Stimulated activated CD8-positive, alpha-beta memory T cell treated with anti-CD3 and anti-CD28 coated beads, Interleukin-15, amount 100 ng/mL, for 48 hours (primary cell): Measurements from ENCODE around the gene GTPBP6.
"Not testable (repeated sequence)": the region's sequence is repeated elsewhere in the genome, so short reads cannot be mapped to it uniquely, and the experiment has no call there.

Experiments used
- DNase-seq, 2 donors: peaks; one replicate each; pipeline ENCODE4 v3.0.0-alpha.2; 2020; ENCODE audit warnings: low read depth in 2 of 2

Gene GTPBP6

DNA sequence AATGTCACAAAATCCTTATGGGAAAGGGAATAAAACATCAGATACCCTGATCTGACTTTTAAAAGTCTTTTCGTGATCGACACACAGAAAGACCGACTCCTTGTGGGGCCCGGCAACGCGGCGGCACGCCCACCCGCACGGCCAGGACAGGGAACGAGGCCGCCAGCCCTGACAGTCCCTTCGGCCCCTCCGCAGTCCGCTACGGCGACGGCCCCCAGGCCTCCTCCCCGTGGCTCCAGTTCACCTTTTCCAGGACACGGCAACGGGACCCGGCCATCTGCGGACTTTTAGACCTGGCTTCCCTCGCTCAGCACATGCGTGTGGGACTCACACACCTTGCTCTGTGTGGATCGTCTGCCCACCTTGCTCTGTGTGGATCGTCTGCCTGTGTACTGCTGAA is 33.6 kb upstream of the GTPBP6 start:
- DNase-seq = no peak

GRCh38 chrX:351736-352135 is 33.1 kb upstream of the GTPBP6 start:
- DNase-seq = no peak

GRCh38 chrX:351324-351641 is 32.7 kb upstream of the GTPBP6 start:
- DNase-seq = not testable (repeated sequence)

- no peak for DNase-seq
Measured at GRCh38 chrX:350534-351323, 32.1 kb upstream of the GTPBP6 start.

GRCh38 chrX:350148-350533 is 31.5 kb upstream of the GTPBP6 start:
- DNase-seq = no peak

DNA sequence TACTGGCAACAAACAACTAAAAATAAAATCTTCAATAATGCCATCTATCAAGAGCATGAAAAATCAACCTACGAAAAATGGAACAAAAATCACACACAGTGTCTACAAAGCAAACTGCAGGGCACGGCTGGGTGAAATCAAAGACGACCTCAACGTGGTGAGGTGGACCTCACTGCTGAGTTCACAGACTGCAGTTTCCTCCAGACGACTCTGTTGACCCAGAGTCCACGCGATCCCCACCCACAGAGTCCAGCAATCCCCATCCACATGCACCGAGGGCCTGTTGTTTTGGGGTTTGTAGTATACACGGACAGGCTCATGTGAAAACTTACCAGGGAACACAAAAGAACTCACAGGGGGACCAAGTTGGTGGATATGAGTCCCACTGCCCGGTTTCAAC is 31.1 kb upstream of the GTPBP6 start:
- DNase-seq = no peak

GRCh38 chrX:349196-349595 is 30.6 kb upstream of the GTPBP6 start:
- no peak for DNase-seq

GRCh38 chrX:348461-349117 is 30.0 kb upstream of the GTPBP6 start:
- DNase-seq = no peak

DNA sequence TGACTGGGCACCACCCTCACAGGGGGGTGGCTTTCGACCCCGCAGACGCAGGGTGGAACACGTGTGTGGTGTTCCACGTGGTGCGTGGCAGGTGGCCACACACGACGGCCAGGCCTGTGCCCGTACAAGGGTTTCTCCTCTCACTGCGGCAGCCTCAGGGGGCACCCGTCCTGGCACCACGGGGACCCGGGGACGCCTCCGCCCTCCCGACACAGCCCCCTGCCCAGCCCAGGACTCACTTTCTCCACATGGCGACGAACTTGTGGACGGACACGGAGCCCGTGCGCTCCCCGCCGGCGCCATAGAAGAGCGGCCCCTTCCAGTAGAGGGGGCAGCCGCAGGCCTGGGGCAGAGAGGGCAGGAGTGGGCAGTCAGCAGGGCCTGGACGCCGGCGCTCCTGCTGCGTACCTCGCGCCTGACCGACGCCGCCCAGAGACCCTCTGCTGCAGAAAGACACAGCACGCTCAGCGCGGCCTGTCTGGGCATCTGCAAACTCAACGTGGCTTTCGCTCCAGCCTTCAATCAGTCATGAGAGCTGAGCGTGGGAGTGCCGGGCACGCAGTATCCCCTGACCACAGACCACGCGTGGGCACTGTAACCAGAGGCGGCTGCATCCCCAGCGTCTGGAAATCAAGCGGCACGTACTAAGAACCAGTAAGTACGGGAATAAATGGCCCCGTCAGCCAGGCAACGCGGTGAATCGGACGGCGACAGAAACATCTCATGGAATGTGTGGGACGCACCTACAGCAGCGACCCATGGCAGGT is 28.9 kb upstream of the GTPBP6 start:
- no peak for DNase-seq

DNA sequence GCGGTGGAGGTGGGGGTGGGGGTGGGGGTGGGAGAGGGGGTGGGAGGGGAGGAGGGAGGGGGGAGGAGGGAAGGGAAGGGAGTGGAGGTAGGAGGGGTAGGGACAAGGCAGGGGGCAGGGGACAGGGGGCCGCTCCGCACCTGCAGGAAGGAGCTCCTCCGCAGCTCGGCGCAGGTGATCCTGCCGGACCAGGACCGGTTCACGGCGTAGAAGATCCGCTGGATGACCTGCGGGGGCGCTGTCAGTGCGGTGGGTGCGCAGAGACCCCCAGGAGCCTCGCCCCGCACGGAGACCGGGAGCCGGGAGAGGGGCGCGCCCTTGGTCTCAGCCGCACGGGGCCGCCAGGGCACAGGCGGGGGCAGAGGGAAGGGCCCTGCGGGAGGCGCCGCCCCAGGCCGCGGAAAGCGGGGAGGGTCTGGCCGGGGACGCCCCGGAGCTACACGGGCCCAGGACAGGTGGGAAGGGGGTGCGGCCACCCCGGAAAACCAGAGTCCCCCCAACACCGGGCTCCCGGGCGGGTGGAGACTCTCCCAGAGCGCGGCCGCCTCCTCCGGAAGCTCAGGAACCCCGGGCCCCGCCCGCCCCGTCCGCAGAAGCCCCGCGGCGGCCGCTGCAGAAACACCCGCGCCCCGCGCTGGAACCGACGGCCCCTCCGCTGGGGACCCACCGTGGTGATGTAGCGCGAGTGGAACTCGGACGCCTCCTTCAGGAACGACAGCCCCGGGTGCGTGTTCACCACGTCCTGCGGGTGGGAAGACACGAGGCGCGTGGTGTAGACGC is 27.6 kb upstream of the GTPBP6 start:
- no peak for DNase-seq

DNA sequence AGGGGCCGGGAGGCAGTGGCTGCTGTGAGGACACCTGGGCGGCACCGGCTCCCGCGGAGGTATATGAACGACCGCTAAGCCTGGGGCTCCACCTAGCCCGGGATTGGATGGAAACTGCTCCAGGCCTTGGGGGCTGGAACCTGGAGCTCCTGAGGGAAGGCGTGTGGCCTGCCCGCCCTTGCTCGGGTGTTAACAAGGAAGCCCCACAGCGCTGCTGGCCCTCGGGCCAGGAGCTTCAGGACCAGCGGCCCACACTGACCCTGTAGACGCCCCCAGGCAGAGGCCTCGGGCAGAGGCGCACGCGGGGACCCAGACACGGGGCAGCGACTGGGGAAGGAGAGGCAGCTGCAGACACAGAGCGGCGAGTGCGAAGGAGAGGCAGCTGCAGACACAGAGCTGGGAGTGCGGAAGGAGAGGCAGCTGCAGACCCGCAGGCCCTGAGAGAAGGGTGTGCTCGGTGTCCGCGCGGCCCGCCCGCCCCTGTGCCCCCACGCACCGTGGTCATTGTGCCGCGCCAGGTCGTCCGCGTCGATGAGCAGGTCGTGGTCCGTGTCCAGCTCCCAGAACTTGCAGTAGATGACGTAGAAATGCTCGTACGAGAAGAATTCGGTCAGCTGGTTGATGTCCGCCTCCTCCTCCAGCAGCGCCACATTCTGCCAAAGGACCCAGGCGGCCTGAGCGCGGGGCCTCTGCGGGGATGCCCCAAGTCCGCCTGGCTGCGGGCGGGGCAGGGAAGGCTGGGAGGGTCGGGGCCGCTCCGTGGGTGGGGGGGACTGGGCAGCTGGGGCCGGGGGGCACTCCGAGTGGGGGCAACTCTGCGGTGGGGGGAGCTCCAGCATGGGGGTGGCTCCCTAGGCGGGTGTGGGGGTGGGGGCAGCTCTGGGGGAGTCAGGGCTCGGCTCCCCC is 26.7 kb upstream of the GTPBP6 start:
- no peak for DNase-seq

- DNase-seq = no peak
Measured at GRCh38 chrX:344371-344901, 25.8 kb upstream of the GTPBP6 start.

DNA sequence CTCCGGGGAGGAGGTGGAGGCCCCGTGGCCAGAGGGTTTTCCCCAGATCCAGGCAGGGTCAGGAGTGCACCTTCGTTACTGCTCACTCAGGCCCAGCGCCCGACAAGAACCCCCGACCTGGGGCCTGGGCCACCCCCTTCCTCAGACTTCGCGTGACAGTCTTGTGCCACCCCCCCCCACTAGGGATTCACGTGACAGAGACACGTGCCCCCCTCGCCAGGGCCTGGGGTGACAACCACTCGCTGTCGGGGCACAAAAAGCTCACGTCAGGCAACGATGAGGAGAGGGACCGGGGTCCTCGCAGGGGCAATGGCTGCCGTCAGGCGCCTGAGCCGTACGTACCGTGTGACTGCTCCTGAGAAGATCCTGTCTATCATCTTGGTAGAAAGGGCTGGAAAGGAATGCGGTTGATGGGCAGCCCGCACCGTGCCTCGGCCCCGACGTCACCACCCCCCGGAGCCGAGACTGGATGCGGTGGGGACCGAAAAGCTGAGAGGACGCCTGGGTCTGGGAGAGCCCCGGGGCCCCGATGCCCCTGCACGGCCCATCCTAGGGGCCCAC is 23.0 kb upstream of the GTPBP6 start:
- no peak for DNase-seq

GRCh38 chrX:340641-341423 is 22.2 kb upstream of the GTPBP6 start:
- DNase-seq = no peak

GRCh38 chrX:340121-340520 is 21.5 kb upstream of the GTPBP6 start:
- DNase-seq = no peak

- DNase-seq = no peak
Measured at GRCh38 chrX:338836-339400, 20.3 kb upstream of the GTPBP6 start.

DNA sequence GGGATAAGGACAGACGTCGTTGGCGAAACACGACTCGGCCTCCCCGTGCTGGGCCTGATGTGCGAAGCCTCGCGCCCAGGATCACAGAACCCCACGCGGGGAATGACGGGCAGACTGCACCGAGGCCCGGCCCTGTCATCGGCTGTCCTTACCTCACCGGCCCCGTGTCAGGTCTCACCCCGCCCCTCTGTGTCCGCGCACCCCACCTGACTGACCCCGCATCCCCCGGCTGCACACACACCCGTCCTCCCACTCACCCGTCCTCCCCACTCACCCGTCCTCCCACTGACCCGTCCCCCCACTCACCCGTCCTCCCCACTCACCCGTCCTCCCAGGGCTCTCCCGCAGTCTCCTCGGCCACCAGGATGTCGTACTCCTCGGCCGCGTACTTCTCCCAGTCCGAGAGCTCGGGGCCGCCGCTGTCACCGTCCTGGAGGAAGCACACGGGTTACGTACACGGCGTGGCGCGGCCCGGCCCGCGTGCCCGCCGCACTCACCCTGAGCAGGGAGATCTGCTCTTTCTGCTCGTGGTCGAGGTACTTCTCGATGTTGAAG is 19.8 kb upstream of the GTPBP6 start:
- DNase-seq = no peak

GRCh38 chrX:337331-337831 is 18.8 kb upstream of the GTPBP6 start:
- no peak for DNase-seq

GRCh38 chrX:336227-336626 is 17.6 kb upstream of the GTPBP6 start:
- DNase-seq = no peak
